ENCODE measurements around the gene TNFRSF9.
A peak's percentile ranks its signal among the peaks of the same experiment; 100 is the strongest.

The TNFRSF9 gene

GRCh38 chr1:7915826-7916500, 24.7 kb downstream of the TNFRSF9 start:
- DNase-seq: no peak

GRCh38 chr1:7912743-7913557, 27.7 kb downstream of the TNFRSF9 start:
- DNase-seq: no peak

GRCh38 chr1:7912145-7912544, 28.5 kb downstream of the TNFRSF9 start:
- DNase-seq: no peak

GRCh38 chr1:7905262-7905661, 35.4 kb downstream of the TNFRSF9 start:
- no peak for DNase-seq

- DNase-seq: peak; percentile 63
Observed at GRCh38 chr1:7902478-7903085, 38.1 kb downstream of the TNFRSF9 start.

GRCh38 chr1:7899741-7900140, 40.9 kb downstream of the TNFRSF9 start:
- DNase-seq: no peak

- no peak for DNase-seq
Observed at GRCh38 chr1:7898962-7899361, 41.7 kb downstream of the TNFRSF9 start.

- no peak for DNase-seq
Observed at GRCh38 chr1:7896994-7897393, 43.6 kb downstream of the TNFRSF9 start.

- no peak for DNase-seq
Observed at GRCh38 chr1:7893529-7894180, 47.0 kb downstream of the TNFRSF9 start.

- DNase-seq: no peak
Observed at GRCh38 chr1:7891804-7892203, 48.8 kb downstream of the TNFRSF9 start.

- no peak for DNase-seq
Observed at GRCh38 chr1:7890853-7891252, 49.8 kb downstream of the TNFRSF9 start.

- DNase-seq: no peak
Observed at GRCh38 chr1:7888248-7889081, 52.2 kb downstream of the TNFRSF9 start.

GRCh38 chr1:7886405-7886745, 54.3 kb downstream of the TNFRSF9 start:
- no peak for DNase-seq

GRCh38 chr1:7885513-7886404, 54.9 kb downstream of the TNFRSF9 start:
- DNase-seq: no peak

GRCh38 chr1:7884757-7885156, 55.9 kb downstream of the TNFRSF9 start:
- no peak for DNase-seq

- DNase-seq: no peak
Observed at GRCh38 chr1:7879228-7879627, 61.4 kb downstream of the TNFRSF9 start.

- DNase-seq: no peak
Observed at GRCh38 chr1:7878027-7878426, 62.6 kb downstream of the TNFRSF9 start.

GRCh38 chr1:7873801-7874795, 66.5 kb downstream of the TNFRSF9 start:
- no peak for DNase-seq

- DNase-seq: no peak
Observed at GRCh38 chr1:7871136-7871535, 69.5 kb downstream of the TNFRSF9 start.
